GM12878 (cell line): ENCODE results near the gene VIPR2. TPM values are rescaled to one million over a fixed set of nuclear protein-coding genes. Genes with fewer than 3 reads are reported as not detected.

Experiments
- ATAC-seq: fragments of 200-7000 bp; cut with Tn5 transposase; 3 replicates; pipeline ENCODE4 v1.9.1; 2020; ENCODE audit warnings: mild to moderate bottlenecking, moderate library complexity
- BruUV-seq: library from RNA; stranded (reverse); fragments of 400-500 nt; replicated peaks from 2 replicates; lab custom pipeline; 2021; lab: Mats Ljungman, UMichigan
- CTCF ChIA-PET: fragments of 300-600 bp; sonication (Branson Sonifier 250); formaldehyde crosslinking; extraction: SDS; loops from one replicate; lab custom pipeline; 2021; ENCODE audit warnings: inconsistent platforms; lab: Yijun Ruan, JAX
- POLR2A ChIA-PET: fragments of 350-600 bp; formaldehyde crosslinking; extraction: SDS; loops from one replicate; lab custom pipeline; 2021; ENCODE audit warnings: inconsistent platforms; lab: Charles Lee
- RAD21 ChIA-PET: fragments of 300-600 bp; sonication (Branson Sonifier 250); formaldehyde crosslinking; loops from one replicate; lab custom pipeline; 2023; ENCODE audit warnings: antibody characterized with exemption; ENCODE audit not compliant: unreplicated experiment; lab: Charles Lee
- SMC1A ChIA-PET: fragments of 300-600 bp; sonication (Branson Sonifier 250); formaldehyde crosslinking; loops from one replicate; lab custom pipeline; 2023; ENCODE audit not compliant: unreplicated experiment, uncharacterized antibody; lab: Charles Lee
- DNase-seq: peaks from one replicate; pipeline ENCODE4 v3.0.0-alpha.2; 2011; ENCODE audit warnings: low read depth, low spot score
- FAIRE-seq: peaks from 3 replicates; lab custom pipeline; 2011; peaks lifted over from hg19 to GRCh38; lab: Jason Lieb, UNC
- H2AFZ ChIP-seq: 2 replicates; pipeline ENCODE4 v1.6.0; 2011; ENCODE audit warnings: low read depth, low read length, control low read depth; ENCODE audit not compliant: control insufficient read depth
- H3K27ac ChIP-seq: 2 replicates; pipeline ENCODE4 v1.5.1; 2011; ENCODE audit warnings: control low read depth; ENCODE audit not compliant: control insufficient read depth, insufficient read depth
- H3K27me3 ChIP-seq, 2 experiments: replicated peaks in 1 of 2; 2 replicates each; pipeline versions ENCODE4 v1.6.0 to v1.6.1; 2011; ENCODE audit warnings: low read length in 1 of 2; ENCODE audit not compliant: control insufficient read depth in 2 of 2, insufficient read depth in 2 of 2
- H3K36me3 ChIP-seq, 2 experiments: 2 replicates each; pipeline ENCODE4 v1.5.1; 2011; ENCODE audit warnings: low read length in 1 of 2; ENCODE audit not compliant: control insufficient read depth in 2 of 2, insufficient read depth in 2 of 2
- H3K4me1 ChIP-seq: 2 replicates; pipeline ENCODE4 v1.6.1; 2011; ENCODE audit warnings: mild to moderate bottlenecking, low read length, moderate library complexity, mixed read lengths; ENCODE audit not compliant: control insufficient read depth, insufficient read depth
- H3K4me2 ChIP-seq: 2 replicates; pipeline ENCODE4 v1.6.0; 2011; ENCODE audit warnings: control low read depth; ENCODE audit not compliant: control insufficient read depth, insufficient read depth
- H3K4me3 ChIP-seq: fragments of 200-600 bp; sonication (generic); 2 replicates; pipeline ENCODE4 v1.5.1; 2016
- H3K79me2 ChIP-seq: 2 replicates; pipeline ENCODE4 v1.6.0; 2011; ENCODE audit warnings: low read length; ENCODE audit not compliant: control insufficient read depth, insufficient read depth
- H3K9ac ChIP-seq: 2 replicates; pipeline ENCODE4 v1.8.0; 2011; ENCODE audit warnings: low read length, control low read depth, mixed read lengths; ENCODE audit not compliant: control insufficient read depth, insufficient read depth
- H3K9me3 ChIP-seq: replicated peaks from 3 replicates; pipeline ENCODE4 v1.5.1; 2011; ENCODE audit warnings: mild to moderate bottlenecking, low read length; ENCODE audit not compliant: control insufficient read depth, insufficient read depth
- H4K20me1 ChIP-seq: 2 replicates; pipeline ENCODE4 v1.6.0; 2011; ENCODE audit not compliant: control insufficient read depth, insufficient read depth
- ELK1 ChIP-seq: IDR thresholded peaks from 2 replicates; pipeline ENCODE4 v1.6.1; 2012; ENCODE audit warnings: low read depth, low read length, improper control_type of control experiment
- EP300 ChIP-seq, 2 experiments: fragments of 150-350 bp in 1 of 2; IDR thresholded peaks; 2 replicates each; pipeline ENCODE4 v1.6.1; 2011 to 2012; ENCODE audit warnings: low read depth in 2 of 2, low read length in 2 of 2, borderline replicate concordance in 1 of 2, improper control_type of control experiment in 1 of 2, inconsistent platforms in 1 of 2; ENCODE audit not compliant: control insufficient read depth in 1 of 2
- FOS ChIP-seq: IDR thresholded peaks from 3 replicates; pipeline ENCODE4 v1.6.1; 2011; ENCODE audit warnings: borderline replicate concordance; ENCODE audit not compliant: insufficient read length; ENCODE audit errors: extremely low read depth
- HDGF ChIP-seq: fragments of 450-650 bp; IDR thresholded peaks from 2 replicates; pipeline ENCODE4 v1.6.1; 2016; ENCODE audit warnings: antibody characterized with exemption
- IRF4 ChIP-seq: IDR thresholded peaks from 2 replicates; pipeline ENCODE4 v1.6.1; 2011; ENCODE audit warnings: low read depth, low read length
- KDM1A ChIP-seq: fragments of 200-600 bp; sonication (generic); IDR thresholded peaks from 2 replicates; pipeline ENCODE4 v1.6.1; 2016; ENCODE audit warnings: borderline replicate concordance
- MTA2 ChIP-seq: fragments of 450-650 bp; IDR thresholded peaks from 2 replicates; pipeline ENCODE4 v1.6.1; 2016; ENCODE audit warnings: low read depth, mild to moderate bottlenecking, moderate library complexity
- PML ChIP-seq: IDR thresholded peaks from 2 replicates; pipeline ENCODE4 v1.6.1; 2012; ENCODE audit warnings: low read length, inconsistent platforms
- RB1 ChIP-seq: fragments of 450-650 bp; formaldehyde crosslinking; IDR thresholded peaks from 2 replicates; pipeline ENCODE4 v1.6.1; 2017; ENCODE audit warnings: mild to moderate bottlenecking, borderline replicate concordance
- SREBF1 ChIP-seq: IDR thresholded peaks from 2 replicates; pipeline ENCODE4 v1.6.1; 2012; ENCODE audit warnings: mild to moderate bottlenecking, low read length
- ZBTB11 ChIP-seq: fragments of 450-650 bp; formaldehyde crosslinking; IDR thresholded peaks from 2 replicates; pipeline ENCODE4 v1.5.0; 2022; ENCODE audit warnings: mild to moderate bottlenecking, missing genetic modification characterization
- ZNF217 ChIP-seq: fragments of 450-650 bp; IDR thresholded peaks from 2 replicates; pipeline ENCODE4 v1.6.1; 2017; ENCODE audit warnings: antibody characterized with exemption, mild to moderate bottlenecking
- ZNF274 ChIP-seq: IDR thresholded peaks from one replicate; pipeline ENCODE4 v1.8.0; 2011; ENCODE audit not compliant: insufficient read length, insufficient read depth
- WGBS: methylation state at CpG from one replicate; pipeline ENCODE4 v1.1.6; 2016; ENCODE audit warnings: low lambda C conversion rate; ENCODE audit not compliant: insufficient replicate concordance, insufficient coverage; ENCODE audit errors: missing lambda C conversion rate; 5-methylcytosine and 5-hydroxymethylcytosine counted together
- in situ Hi-C: fragments of 300-500 bp; cut with MboI; formaldehyde crosslinking; loops from 9 replicates; pipeline ENCODE4 v1.14.3; 2018; ENCODE audit warnings: mixed read lengths
- intact Hi-C: fragments of 100-400 bp; cut with micrococcal nuclease; formaldehyde crosslinking; loops from one replicate; pipeline ENCODE4 v1.14.2; 2022; ENCODE audit not compliant: unreplicated experiment
- polyA plus RNA-seq, 11 experiments: library from polyadenylated mRNA; depleted of rRNA in 4 of 11; unstranded in 6 of 11; stranded (reverse) in 5 of 11; fragments of >200 nt; fragmentation: Nextera tagmentation in 4 of 11; fragmentation: Illumina TruSeq in 1 of 11; extraction: Ambion mirVana in 4 of 11; extraction: Trizol in 1 of 11; gene quantifications; 1 replicate in 1 of 11; 2 replicates in 10 of 11; pipeline versions ENCODE4 v1.2.1 to v1.2.3, GENCODE V29; 2011 to 2016; ENCODE audit warnings: inconsistent platforms in 2 of 11, missing spikeins in 2 of 11, low read depth in 1 of 11
- total RNA-seq, 4 experiments: library from RNA; depleted of rRNA in 3 of 4; stranded (reverse); fragments of >200 nt in 3 of 4; fragmentation: Illumina TruSeq in 1 of 4; extraction: Trizol in 1 of 4; gene quantifications; 2 replicates each; pipeline versions ENCODE4 v1.2.1 to v1.2.3, GENCODE V29; 2013 to 2021

VIPR2 gene
- total and polyA plus RNA-seq, 10 of the 15 experiments (the other 5 are each of a cell fraction or from before 2014, with no cell fraction given): not detected

GRCh38 chr7:159015454-159016410 lies 128.9 kb downstream of the VIPR2 start:
- Histone ChIP-seq H4K20me1 (no peaks in the 10 kb centered on the region), H3K9me3 (no peaks in the 10 kb centered on the region; the same call in 2 of the 3 replicates), H3K9ac (no peak overlapping the region), H3K79me2 (no peaks in the 10 kb centered on the region), H3K4me1 (no peaks in the 10 kb centered on the region), H3K36me3 (no peaks in the 10 kb centered on the region), H2AFZ (no peak overlapping the region), H3K4me2 (no peak overlapping the region), H3K27ac (no peak overlapping the region), H3K27me3 (no peaks in the 10 kb centered on the region), H3K4me3 (no peak overlapping the region)
- ChIA-PET POLR2A (no interaction called here), RAD21 (no interaction called here), SMC1A (no interaction called here), CTCF (no interaction called here)
- intact Hi-C loops: no loop called here
- no TSS peak for BruUV-seq
- ATAC-seq: no peak
- WGBS: 40% methylated on average over 24 of the region's 24 CpGs
- FAIRE-seq: no peak
- in situ Hi-C loops: no loop called here
- no peak for DNase-seq
- TF ChIP-seq HDGF: no peak
- no peak for TF ChIP-seq ZNF217
- TF ChIP-seq KDM1A: no peak
- TF ChIP-seq IRF4: no peak
- no peak for TF ChIP-seq ZNF274
- TF ChIP-seq RB1: no peak
- no peak for TF ChIP-seq EP300 (IDR thresholded peaks at IDR 0.05; ENCODE audit: borderline replicate concordance in 1 of 2, control insufficient read depth in 1 of 2, low read depth in 2 of 2, low read length in 2 of 2)

- no peaks in the 10 kb centered on the region for H3K27me3 ChIP-seq
- no peaks in the 10 kb centered on the region; the same call in 2 of the 3 replicates for H3K9me3 ChIP-seq
- FAIRE-seq (no peak), DNase-seq (no peak), ATAC-seq (no peak)
- H3K4me1 ChIP-seq: no peaks in the 10 kb centered on the region
- no peak overlapping the region for H2AFZ ChIP-seq
- no peak overlapping the region for H3K4me2 ChIP-seq
- no peak overlapping the region for H3K9ac ChIP-seq
- SMC1A ChIA-PET: no interaction called here
- WGBS: 42% methylated on average over 6 of the region's 6 CpGs
- RAD21 ChIA-PET: no interaction called here
- no peaks in the 10 kb centered on the region for H4K20me1 ChIP-seq
- no TSS peak for BruUV-seq
- H3K4me3 ChIP-seq: no peak overlapping the region
- in situ Hi-C loops (no loop called here), intact Hi-C loops (no loop called here)
- H3K36me3 ChIP-seq: no peaks in the 10 kb centered on the region
- no peak overlapping the region for H3K27ac ChIP-seq
- CTCF ChIA-PET: no interaction called here
- no peaks in the 10 kb centered on the region for H3K79me2 ChIP-seq
- POLR2A ChIA-PET: no interaction called here
- TF ChIP-seq SREBF1: no peak
- TF ChIP-seq ELK1: no peak
- TF ChIP-seq ZBTB11: no peak
- TF ChIP-seq ZNF274: no peak
- no peak for TF ChIP-seq FOS
- TF ChIP-seq ZNF217: no peak
- TF ChIP-seq MTA2: no peak
- no peak for TF ChIP-seq PML
These were observed 129.6 kb downstream of the VIPR2 start for GRCh38 chr7:159015081-159015453.
